HEK293T (cell line): ENCODE data around the gene SLC2A13.

Experiments used
- BHLHE40 ChIP-seq: fragments of 450-650 bp; IDR thresholded peaks from 2 replicates; pipeline ENCODE4 v1.6.1; 2016; ENCODE audit warnings: mild to moderate bottlenecking, moderate library complexity, borderline replicate concordance
- ELF4 ChIP-seq: fragments of 450-650 bp; IDR thresholded peaks from 2 replicates; pipeline ENCODE4 v1.6.1; 2017; ENCODE audit warnings: antibody characterized with exemption
- FOXA1 ChIP-seq: fragments of 450-650 bp; IDR thresholded peaks from 2 replicates; pipeline ENCODE4 v1.6.1; 2016; ENCODE audit warnings: mild to moderate bottlenecking
- FOXK2 ChIP-seq: fragments of 450-650 bp; IDR thresholded peaks from 2 replicates; pipeline ENCODE4 v1.6.1; 2016; ENCODE audit warnings: mild to moderate bottlenecking
- FOXM1 ChIP-seq: fragments of 450-650 bp; IDR thresholded peaks from 2 replicates; pipeline ENCODE4 v1.6.1; 2017; ENCODE audit warnings: mild to moderate bottlenecking, borderline replicate concordance
- HDGF ChIP-seq: fragments of 450-650 bp; IDR thresholded peaks from 2 replicates; pipeline ENCODE4 v1.6.1; 2017; ENCODE audit warnings: antibody characterized with exemption, borderline replicate concordance
- L3MBTL2 ChIP-seq: fragments of 450-650 bp; conservative IDR thresholded peaks from 2 replicates; pipeline ENCODE4 v1.6.1; 2016; ENCODE audit warnings: mild to moderate bottlenecking
- LEF1 ChIP-seq: fragments of 450-650 bp; IDR thresholded peaks from 2 replicates; pipeline ENCODE4 v1.6.1; 2017; ENCODE audit warnings: mild to moderate bottlenecking, borderline replicate concordance
- NFRKB ChIP-seq: fragments of 450-650 bp; IDR thresholded peaks from 2 replicates; pipeline ENCODE4 v1.6.1; 2016; ENCODE audit warnings: mild to moderate bottlenecking, moderate library complexity
- SP1 ChIP-seq: fragments of 450-650 bp; IDR thresholded peaks from 2 replicates; pipeline ENCODE4 v1.6.1; 2017
- SUZ12 ChIP-seq: fragments of 450-650 bp; IDR thresholded peaks from 2 replicates; pipeline ENCODE4 v1.6.1; 2016; ENCODE audit warnings: mild to moderate bottlenecking
- TARDBP ChIP-seq: fragments of 450-650 bp; IDR thresholded peaks from 2 replicates; pipeline ENCODE4 v1.6.1; 2016
- ZNF384 ChIP-seq: fragments of 450-650 bp; IDR thresholded peaks from 2 replicates; pipeline ENCODE4 v1.6.1; 2016
- TF ChIP-seq, protein P1 (sequence below): fragments of 450-650 bp; IDR thresholded peaks from 2 replicates; pipeline ENCODE4 v1.6.1; 2016

DNA sequence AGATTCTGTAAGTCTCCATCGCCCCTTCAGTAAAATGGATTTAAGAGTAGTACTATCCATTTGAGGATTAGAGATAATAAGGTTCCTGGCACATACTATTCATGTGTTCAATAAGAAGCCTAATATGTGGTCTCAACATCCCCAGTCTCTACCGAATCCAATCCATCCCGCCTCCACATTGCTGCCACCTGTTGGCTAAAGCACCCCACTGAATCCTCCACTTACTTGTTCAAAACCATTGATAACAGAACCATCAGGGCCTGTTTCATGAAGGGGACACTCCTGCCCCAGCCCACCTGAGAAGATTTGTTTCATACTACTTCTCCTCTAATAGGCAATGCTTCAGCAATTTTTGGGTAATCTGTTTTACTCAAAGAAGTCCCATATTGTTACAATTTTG lies 147.5 kb downstream of the SLC2A13 start:
- TF ChIP-seq L3MBTL2 (no peak), SUZ12 (no peak), FOXM1 (no peak), TARDBP (no peak), BHLHE40 (no peak), FOXK2 (no peak), NFRKB (no peak), ZNF384 (no peak), LEF1 (no peak), SP1 (no peak), HDGF (no peak), ELF4 (no peak), FOXA1 (no peak)
- TF ChIP-seq, protein P1, sequence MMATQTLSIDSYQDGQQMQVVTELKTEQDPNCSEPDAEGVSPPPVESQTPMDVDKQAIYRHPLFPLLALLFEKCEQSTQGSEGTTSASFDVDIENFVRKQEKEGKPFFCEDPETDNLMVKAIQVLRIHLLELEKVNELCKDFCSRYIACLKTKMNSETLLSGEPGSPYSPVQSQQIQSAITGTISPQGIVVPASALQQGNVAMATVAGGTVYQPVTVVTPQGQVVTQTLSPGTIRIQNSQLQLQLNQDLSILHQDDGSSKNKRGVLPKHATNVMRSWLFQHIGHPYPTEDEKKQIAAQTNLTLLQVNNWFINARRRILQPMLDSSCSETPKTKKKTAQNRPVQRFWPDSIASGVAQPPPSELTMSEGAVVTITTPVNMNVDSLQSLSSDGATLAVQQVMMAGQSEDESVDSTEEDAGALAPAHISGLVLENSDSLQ = no peak
